A549 (cell line): ENCODE results near the gene CYP19A1. TPM values are rescaled to one million over a fixed set of nuclear protein-coding genes. Genes with fewer than 3 reads are reported as not detected.

Source experiments
- ATAC-seq, 2 experiments: fragments of 200-7000 bp in 1 of 2; fragments of >200 bp in 1 of 2; cut with Nextera tagmentation in 1 of 2; cut with Tn5 transposase in 1 of 2; 3 replicates each; pipeline versions ENCODE4 v1.8.0 to v1.9.1; 2018 to 2020; ENCODE audit warnings: mild to moderate bottlenecking in 1 of 2, moderate library complexity in 1 of 2
- CTCF ChIA-PET: fragments of 300-600 bp; sonication (Branson Sonifier 250); formaldehyde crosslinking; extraction: SDS; loops from one replicate; lab custom pipeline; 2021; ENCODE audit warnings: antibody characterized with exemption, inconsistent platforms; lab: Yijun Ruan, JAX
- POLR2A ChIA-PET: fragments of 350-600 bp; formaldehyde crosslinking; extraction: SDS; loops from one replicate; lab custom pipeline; 2021; ENCODE audit warnings: antibody characterized with exemption, inconsistent platforms; lab: Yijun Ruan, JAX
- DNase-seq, 2 experiments: peaks; one replicate each; pipeline versions ENCODE4 v3.0.0 to v3.0.0-alpha.2; 2011 to 2016; ENCODE audit warnings: low read depth in 1 of 2, low spot score in 1 of 2
- FAIRE-seq: peaks from 2 replicates; lab custom pipeline; 2011; peaks lifted over from hg19 to GRCh38; lab: Jason Lieb, UNC
- H3K27ac ChIP-seq, 2 experiments: fragments of >200 bp; sonication (Bioruptor Twin); formaldehyde crosslinking; 3 replicates each; pipeline ENCODE4 v1.5.1; 2016 to 2017
- H3K4me1 ChIP-seq: fragments of >200 bp; sonication (Bioruptor Twin); formaldehyde crosslinking; 3 replicates; pipeline ENCODE4 v1.6.1; 2016
- H3K4me2 ChIP-seq: fragments of >200 bp; sonication (Bioruptor Twin); formaldehyde crosslinking; 3 replicates; pipeline ENCODE4 v1.6.1; 2016
- H3K4me3 ChIP-seq: fragments of >200 bp; sonication (Bioruptor Twin); formaldehyde crosslinking; 3 replicates; pipeline ENCODE4 v1.5.1; 2016
- H3K9me3 ChIP-seq: fragments of >200 bp; sonication (Bioruptor Twin); formaldehyde crosslinking; 3 replicates; pipeline ENCODE4 v1.6.1; 2016
- CBX2 ChIP-seq: fragments of 200-600 bp; sonication (generic); IDR thresholded peaks from 2 replicates; pipeline ENCODE4 v1.6.1; 2016; ENCODE audit warnings: low read depth, mild to moderate bottlenecking, borderline replicate concordance
- CEBPB ChIP-seq, 2 experiments: fragments of >200 bp in 1 of 2; sonication (Bioruptor Twin) in 1 of 2; formaldehyde crosslinking in 1 of 2; IDR thresholded peaks; 2 replicates each; pipeline ENCODE4 v1.6.1; 2012 to 2016
- EHF ChIP-seq: fragments of 250-450 bp; sonication (Bioruptor Pico); IDR thresholded peaks from 2 replicates; pipeline ENCODE4 v1.5.0; 2020; ENCODE audit warnings: mild to moderate bottlenecking
- EHMT2 ChIP-seq: fragments of 200-600 bp; sonication (generic); IDR thresholded peaks from 2 replicates; pipeline ENCODE4 v1.6.1; 2016; ENCODE audit warnings: antibody characterized with exemption, low read depth, mild to moderate bottlenecking, moderate library complexity
- EP300 ChIP-seq, 2 experiments: fragments of >200 bp; sonication (Bioruptor Twin); formaldehyde crosslinking; IDR thresholded peaks; 2 replicates in 1 of 2; 3 replicates in 1 of 2; pipeline ENCODE4 v1.6.1; 2016 to 2017
- ESRRA ChIP-seq: fragments of 150-350 bp; IDR thresholded peaks from 2 replicates; pipeline ENCODE4 v1.6.1; 2014; ENCODE audit warnings: mild to moderate bottlenecking, low read length, borderline replicate concordance
- FOSB ChIP-seq: fragments of 250-450 bp; sonication (Bioruptor Pico); IDR thresholded peaks from 2 replicates; pipeline ENCODE4 v1.5.0; 2020; ENCODE audit warnings: mild to moderate bottlenecking, moderate library complexity
- FOXS1 ChIP-seq: fragments of 250-450 bp; sonication (Bioruptor Pico); IDR thresholded peaks from 2 replicates; pipeline ENCODE4 v1.5.0; 2020; ENCODE audit warnings: mild to moderate bottlenecking, moderate library complexity
- HEYL ChIP-seq: fragments of 250-450 bp; sonication (Bioruptor Pico); IDR thresholded peaks from 2 replicates; pipeline ENCODE4 v1.8.0; 2021; ENCODE audit warnings: mild to moderate bottlenecking, moderate library complexity
- HOXA7 ChIP-seq: fragments of 250-450 bp; sonication (Bioruptor Pico); IDR thresholded peaks from 2 replicates; pipeline ENCODE4 v1.5.0; 2020; ENCODE audit warnings: mild to moderate bottlenecking, moderate library complexity
- JUN ChIP-seq, 2 experiments: fragments of >200 bp; sonication (Bioruptor Twin); formaldehyde crosslinking; IDR thresholded peaks; 2 replicates in 1 of 2; 3 replicates in 1 of 2; pipeline ENCODE4 v1.6.1; 2016 to 2017
- MAZ ChIP-seq: fragments of 150-350 bp; IDR thresholded peaks from 2 replicates; pipeline ENCODE4 v1.6.1; 2014; ENCODE audit warnings: antibody characterized with exemption, low read depth, low read length, borderline replicate concordance
- NR3C1 ChIP-seq: fragments of >200 bp; sonication (Bioruptor Twin); formaldehyde crosslinking; IDR thresholded peaks from 3 replicates; pipeline ENCODE4 v1.6.1; 2017
- PHF8 ChIP-seq: fragments of 200-600 bp; sonication (generic); IDR thresholded peaks from 2 replicates; pipeline ENCODE4 v1.6.1; 2016; ENCODE audit warnings: low read depth, mild to moderate bottlenecking, antibody characterized with exemption, moderate library complexity, borderline replicate concordance
- RCOR1 ChIP-seq: fragments of 150-350 bp; IDR thresholded peaks from 2 replicates; pipeline ENCODE4 v1.6.1; 2014; ENCODE audit warnings: antibody characterized with exemption, low read length, low read depth
- SREBF2 ChIP-seq: fragments of 450-650 bp; IDR thresholded peaks from 2 replicates; pipeline ENCODE4 v1.6.1; 2014; ENCODE audit warnings: mild to moderate bottlenecking, moderate library complexity
- TP53 ChIP-seq: fragments of 250-450 bp; sonication (Bioruptor Pico); IDR thresholded peaks from 2 replicates; pipeline ENCODE4 v1.5.0; 2021; ENCODE audit warnings: mild to moderate bottlenecking, moderate library complexity
- ZC3H11A ChIP-seq: fragments of 450-650 bp; IDR thresholded peaks from 2 replicates; pipeline ENCODE4 v1.6.1; 2014; ENCODE audit warnings: antibody characterized with exemption, mild to moderate bottlenecking
- ZFP36 ChIP-seq: fragments of 450-650 bp; IDR thresholded peaks from 2 replicates; pipeline ENCODE4 v1.6.1; 2014; ENCODE audit warnings: borderline replicate concordance; ENCODE audit not compliant: partially characterized antibody
- ZNF302 ChIP-seq: fragments of 250-450 bp; sonication (Bioruptor Pico); IDR thresholded peaks from 2 replicates; pipeline ENCODE4 v1.9.0; 2021; ENCODE audit warnings: inconsistent platforms, mild to moderate bottlenecking, moderate library complexity
- ZSCAN20 ChIP-seq: fragments of 250-450 bp; sonication (Bioruptor Pico); IDR thresholded peaks from 2 replicates; pipeline ENCODE4 v1.8.0; 2022; ENCODE audit warnings: mild to moderate bottlenecking, moderate library complexity
- WGBS: methylation state at CpG from one replicate; pipeline ENCODE4 v1.1.6; 2017; ENCODE audit errors: missing lambda C conversion rate; 5-methylcytosine and 5-hydroxymethylcytosine counted together
- polyA plus RNA-seq, 4 experiments: library from polyadenylated mRNA; depleted of rRNA in 3 of 4; stranded (reverse); fragments of >200 nt; fragmentation: RNase III in 1 of 4; extraction: RNeasy Plus Mini Kit Qiagen cat#74134 plus additional on column Dnase treatment in 1 of 4; gene quantifications; 2 replicates in 3 of 4; 3 replicates in 1 of 4; pipeline ENCODE4 v1.2.3, GENCODE V29; 2011 to 2017
- TF ChIP-seq, protein P1 (sequence below): fragments of 450-650 bp; IDR thresholded peaks from 2 replicates; pipeline ENCODE4 v1.6.1; 2014; ENCODE audit warnings: antibody characterized with exemption
- TF ChIP-seq, protein P2 (sequence below): IDR thresholded peaks from 2 replicates; pipeline ENCODE4 v1.6.1; 2012
- TF ChIP-seq, protein P3 (sequence below): fragments of >200 bp; sonication (Bioruptor Twin); formaldehyde crosslinking; IDR thresholded peaks from 3 replicates; pipeline ENCODE4 v1.5.1; 2016
- TF ChIP-seq, protein P4 (sequence below): fragments of 250-450 bp; sonication (Bioruptor Pico); IDR thresholded peaks from 2 replicates; pipeline ENCODE4 v1.5.0; 2020; ENCODE audit warnings: low read depth, mild to moderate bottlenecking, moderate library complexity
- TF ChIP-seq, protein P5 (sequence below): IDR thresholded peaks from 2 replicates; pipeline ENCODE4 v1.6.1; 2012

The CYP19A1 gene
- polyA plus RNA-seq, 2 of the 4 experiments (the other 2 are of a cell fraction): 0.36 TPM; not detected in 1

DNA sequence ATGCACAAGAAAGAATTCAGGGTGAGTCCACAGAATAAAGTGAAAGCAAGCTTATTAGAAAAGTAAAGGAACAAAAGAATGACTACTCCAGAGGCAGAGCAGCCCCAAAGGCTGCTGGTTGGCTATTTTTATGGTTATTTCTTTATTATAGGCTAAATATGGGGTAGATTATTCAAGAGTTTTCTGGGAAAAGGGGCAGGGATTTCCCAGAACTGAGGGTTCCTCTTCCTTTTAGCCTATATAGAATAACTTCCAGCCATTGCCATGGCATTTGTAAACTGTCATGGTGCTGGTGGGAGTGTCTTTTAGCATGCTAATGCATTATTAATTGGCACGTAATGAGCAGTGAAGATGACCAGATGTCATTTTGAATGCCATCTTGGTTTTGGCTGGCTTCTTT, 16.7 kb upstream of the CYP19A1 start:
- H3K4me3 ChIP-seq: no peak overlapping the region
- H3K4me1 ChIP-seq: no peaks in the 10 kb centered on the region
- no peaks in the 10 kb centered on the region for H3K9me3 ChIP-seq
- no peak for FAIRE-seq
- ChIA-PET CTCF (no interaction called here), POLR2A (no interaction called here)
- H3K27ac ChIP-seq: no peak overlapping the region
- 72% methylated on average over 1 of the region's 1 CpG for WGBS
- no peak overlapping the region for H3K4me2 ChIP-seq
- DNase-seq: no peak
- no peak for ATAC-seq
- TF ChIP-seq ZC3H11A (no peak), ESRRA (no peak), EHF (CRISPR knock-in tag) (no peak), FOSB (CRISPR knock-in tag) (no peak), ZNF302 (CRISPR knock-in tag) (no peak), ZSCAN20 (CRISPR knock-in tag) (no peak), TP53 (CRISPR knock-in tag) (no peak), CEBPB (IDR thresholded peaks at IDR 0.05) (no peak)
- TF ChIP-seq, protein P1, sequence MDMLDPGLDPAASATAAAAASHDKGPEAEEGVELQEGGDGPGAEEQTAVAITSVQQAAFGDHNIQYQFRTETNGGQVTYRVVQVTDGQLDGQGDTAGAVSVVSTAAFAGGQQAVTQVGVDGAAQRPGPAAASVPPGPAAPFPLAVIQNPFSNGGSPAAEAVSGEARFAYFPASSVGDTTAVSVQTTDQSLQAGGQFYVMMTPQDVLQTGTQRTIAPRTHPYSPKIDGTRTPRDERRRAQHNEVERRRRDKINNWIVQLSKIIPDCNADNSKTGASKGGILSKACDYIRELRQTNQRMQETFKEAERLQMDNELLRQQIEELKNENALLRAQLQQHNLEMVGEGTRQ: no peak
- TF ChIP-seq, protein P2, sequence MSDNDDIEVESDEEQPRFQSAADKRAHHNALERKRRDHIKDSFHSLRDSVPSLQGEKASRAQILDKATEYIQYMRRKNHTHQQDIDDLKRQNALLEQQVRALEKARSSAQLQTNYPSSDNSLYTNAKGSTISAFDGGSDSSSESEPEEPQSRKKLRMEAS: no peak

DNA sequence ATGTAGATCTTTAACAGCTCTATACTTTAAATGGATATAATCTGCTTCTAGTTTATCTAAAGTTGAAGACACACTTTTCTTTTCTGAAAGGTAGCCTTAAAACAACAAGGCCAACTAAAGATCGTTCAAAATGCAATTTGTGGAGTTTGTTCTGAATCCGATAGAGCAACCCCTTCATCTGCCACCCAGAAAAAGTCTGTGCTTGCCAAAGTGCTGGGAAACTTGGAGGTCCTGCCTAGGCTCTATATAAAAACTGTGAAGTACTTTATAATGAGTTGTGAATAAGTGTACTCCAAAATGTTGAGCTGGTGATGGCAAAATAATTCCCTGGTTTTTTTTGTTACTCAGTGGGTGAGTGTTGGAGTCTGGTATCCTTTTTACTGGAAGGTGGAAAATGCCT, 15.6 kb upstream of the CYP19A1 start:
- no peak for TF ChIP-seq SREBF2
- TF ChIP-seq EHMT2: no peak
- TF ChIP-seq, protein P3, sequence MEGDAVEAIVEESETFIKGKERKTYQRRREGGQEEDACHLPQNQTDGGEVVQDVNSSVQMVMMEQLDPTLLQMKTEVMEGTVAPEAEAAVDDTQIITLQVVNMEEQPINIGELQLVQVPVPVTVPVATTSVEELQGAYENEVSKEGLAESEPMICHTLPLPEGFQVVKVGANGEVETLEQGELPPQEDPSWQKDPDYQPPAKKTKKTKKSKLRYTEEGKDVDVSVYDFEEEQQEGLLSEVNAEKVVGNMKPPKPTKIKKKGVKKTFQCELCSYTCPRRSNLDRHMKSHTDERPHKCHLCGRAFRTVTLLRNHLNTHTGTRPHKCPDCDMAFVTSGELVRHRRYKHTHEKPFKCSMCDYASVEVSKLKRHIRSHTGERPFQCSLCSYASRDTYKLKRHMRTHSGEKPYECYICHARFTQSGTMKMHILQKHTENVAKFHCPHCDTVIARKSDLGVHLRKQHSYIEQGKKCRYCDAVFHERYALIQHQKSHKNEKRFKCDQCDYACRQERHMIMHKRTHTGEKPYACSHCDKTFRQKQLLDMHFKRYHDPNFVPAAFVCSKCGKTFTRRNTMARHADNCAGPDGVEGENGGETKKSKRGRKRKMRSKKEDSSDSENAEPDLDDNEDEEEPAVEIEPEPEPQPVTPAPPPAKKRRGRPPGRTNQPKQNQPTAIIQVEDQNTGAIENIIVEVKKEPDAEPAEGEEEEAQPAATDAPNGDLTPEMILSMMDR: no peak
- TF ChIP-seq, protein P1: no peak
- no peak for TF ChIP-seq HEYL (CRISPR knock-in tag)
- TF ChIP-seq, protein P4, sequence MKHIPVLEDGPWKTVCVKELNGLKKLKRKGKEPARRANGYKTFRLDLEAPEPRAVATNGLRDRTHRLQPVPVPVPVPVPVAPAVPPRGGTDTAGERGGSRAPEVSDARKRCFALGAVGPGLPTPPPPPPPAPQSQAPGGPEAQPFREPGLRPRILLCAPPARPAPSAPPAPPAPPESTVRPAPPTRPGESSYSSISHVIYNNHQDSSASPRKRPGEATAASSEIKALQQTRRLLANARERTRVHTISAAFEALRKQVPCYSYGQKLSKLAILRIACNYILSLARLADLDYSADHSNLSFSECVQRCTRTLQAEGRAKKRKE (CRISPR knock-in tag): no peak
- no peak for TF ChIP-seq HOXA7
- TF ChIP-seq, protein P5, sequence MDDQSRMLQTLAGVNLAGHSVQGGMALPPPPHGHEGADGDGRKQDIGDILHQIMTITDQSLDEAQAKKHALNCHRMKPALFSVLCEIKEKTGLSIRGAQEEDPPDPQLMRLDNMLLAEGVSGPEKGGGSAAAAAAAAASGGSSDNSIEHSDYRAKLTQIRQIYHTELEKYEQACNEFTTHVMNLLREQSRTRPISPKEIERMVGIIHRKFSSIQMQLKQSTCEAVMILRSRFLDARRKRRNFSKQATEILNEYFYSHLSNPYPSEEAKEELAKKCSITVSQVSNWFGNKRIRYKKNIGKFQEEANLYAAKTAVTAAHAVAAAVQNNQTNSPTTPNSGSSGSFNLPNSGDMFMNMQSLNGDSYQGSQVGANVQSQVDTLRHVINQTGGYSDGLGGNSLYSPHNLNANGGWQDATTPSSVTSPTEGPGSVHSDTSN: no peak
- TF ChIP-seq FOXS1 (CRISPR knock-in tag): no peak
- TF ChIP-seq RCOR1: no peak
- no peak for TF ChIP-seq PHF8
- TF ChIP-seq NR3C1: no peak
- TF ChIP-seq JUN (IDR thresholded peaks at IDR 0.05): no peak
- TF ChIP-seq ESRRA: no peak
- no peak for TF ChIP-seq ZFP36
- no peak for TF ChIP-seq EP300 (IDR thresholded peaks at IDR 0.05)
- TF ChIP-seq CBX2: no peak
- no peak for TF ChIP-seq MAZ
- FAIRE-seq (no peak), ATAC-seq (no peak), DNase-seq (no peak)
- Histone ChIP-seq H3K4me2 (no peak overlapping the region), H3K9me3 (no peaks in the 10 kb centered on the region), H3K27ac (no peak overlapping the region), H3K4me1 (no peaks in the 10 kb centered on the region), H3K4me3 (no peak overlapping the region)
- ChIA-PET POLR2A (no interaction called here), CTCF (interaction anchor here (1.6 to 2.2 kb wide), 2 partner anchors 9 to 73 kb away, joined by 4 to 6 read pairs; no protein-coding TSS in a partner anchor)
- WGBS: 57% methylated on average over 2 of the region's 2 CpGs
